Neural progenitor cell (in vitro differentiated cells): ENCODE results near the gene SAMD11. TPM values are rescaled to one million over a fixed set of nuclear protein-coding genes. Genes with fewer than 3 reads are reported as not detected.

Source experiments
- DNase-seq: peaks from one replicate; pipeline ENCODE4 v3.0.0-alpha.2; 2016; ENCODE audit warnings: low spot score
- H2AFZ ChIP-seq: fragments of 200-600 bp; sonication (generic); replicated peaks from 2 replicates; pipeline ENCODE4 v1.6.1; 2016; ENCODE audit warnings: antibody characterized with exemption
- H3F3A ChIP-seq: fragments of 200-600 bp; sonication (generic); 2 replicates; pipeline ENCODE4 v1.6.1; 2016; ENCODE audit warnings: antibody characterized with exemption, low read depth
- H3K27ac ChIP-seq: fragments of 200-600 bp; sonication (generic); 2 replicates; pipeline ENCODE4 v1.5.1; 2016; ENCODE audit warnings: mild to moderate bottlenecking
- H3K27me3 ChIP-seq: fragments of 200-600 bp; sonication (generic); 2 replicates; pipeline ENCODE4 v1.6.1; 2016; ENCODE audit warnings: mild to moderate bottlenecking, moderate library complexity
- H3K36me3 ChIP-seq: fragments of 200-600 bp; sonication (generic); 2 replicates; pipeline ENCODE4 v1.5.1; 2016
- H3K4me1 ChIP-seq: fragments of 200-600 bp; sonication (generic); 2 replicates; pipeline ENCODE4 v1.6.1; 2016; ENCODE audit warnings: mixed run types
- H3K4me2 ChIP-seq: fragments of 200-600 bp; sonication (generic); 2 replicates; pipeline ENCODE4 v1.6.1; 2016
- H3K4me3 ChIP-seq: fragments of 200-600 bp; sonication (generic); 2 replicates; pipeline ENCODE4 v1.5.1; 2016
- H3K79me2 ChIP-seq: fragments of 200-600 bp; sonication (generic); 2 replicates; pipeline ENCODE4 v1.6.1; 2016; ENCODE audit warnings: low read depth
- H3K9ac ChIP-seq: fragments of 200-600 bp; sonication (generic); 2 replicates; pipeline ENCODE4 v1.6.1; 2016
- H3K9me3 ChIP-seq: fragments of 200-600 bp; sonication (generic); 2 replicates; pipeline ENCODE4 v1.5.1; 2016; ENCODE audit warnings: low read depth
- H4K20me1 ChIP-seq: fragments of 200-600 bp; sonication (generic); 2 replicates; pipeline ENCODE4 v1.6.1; 2016; ENCODE audit warnings: low read depth
- H3K27ac Mint-ChIP-seq: 3 replicates; pipeline ENCODE4 v1.8.0; 2021; ENCODE audit warnings: mixed read lengths
- H3K27me3 Mint-ChIP-seq: 2 replicates; pipeline ENCODE4 v1.8.0; 2022; ENCODE audit warnings: low read depth, mild to moderate bottlenecking, inconsistent platforms, moderate library complexity, mixed read lengths; ENCODE audit not compliant: insufficient read depth
- H3K36me3 Mint-ChIP-seq: 3 replicates; pipeline ENCODE4 v1.8.0; 2021; ENCODE audit warnings: mixed read lengths
- H3K4me1 Mint-ChIP-seq: 3 replicates; pipeline ENCODE4 v1.8.0; 2021; ENCODE audit warnings: mixed read lengths
- H3K4me3 Mint-ChIP-seq: 3 replicates; pipeline ENCODE4 v1.8.0; 2021; ENCODE audit warnings: mild to moderate bottlenecking, moderate library complexity, mixed read lengths
- H3K9me3 Mint-ChIP-seq: 3 replicates; pipeline ENCODE4 v1.8.0; 2020; ENCODE audit warnings: mixed read lengths
- CTCF ChIP-seq: fragments of 200-600 bp; sonication (generic); IDR thresholded peaks from 2 replicates; pipeline ENCODE4 v1.5.1; 2017; ENCODE audit warnings: antibody characterized with exemption, mild to moderate bottlenecking
- EZH2 ChIP-seq: fragments of 200-600 bp; sonication (generic); IDR thresholded peaks from 2 replicates; pipeline ENCODE4 v1.6.1; 2017; ENCODE audit warnings: antibody characterized with exemption, mild to moderate bottlenecking, moderate library complexity
- EZH2phosphoT487 ChIP-seq: fragments of 200-600 bp; sonication (generic); IDR thresholded peaks from 2 replicates; pipeline ENCODE4 v1.6.1; 2017; ENCODE audit warnings: antibody characterized with exemption
- total RNA-seq: library from RNA; depleted of rRNA; stranded (reverse); fragments of >200 nt; gene quantifications from 2 replicates; pipeline ENCODE4 v1.2.3, GENCODE V29; 2015; ENCODE audit warnings: low replicate concordance

SAMD11 gene
- total RNA-seq, 1 donor from 2014 or later = not detected

DNA sequence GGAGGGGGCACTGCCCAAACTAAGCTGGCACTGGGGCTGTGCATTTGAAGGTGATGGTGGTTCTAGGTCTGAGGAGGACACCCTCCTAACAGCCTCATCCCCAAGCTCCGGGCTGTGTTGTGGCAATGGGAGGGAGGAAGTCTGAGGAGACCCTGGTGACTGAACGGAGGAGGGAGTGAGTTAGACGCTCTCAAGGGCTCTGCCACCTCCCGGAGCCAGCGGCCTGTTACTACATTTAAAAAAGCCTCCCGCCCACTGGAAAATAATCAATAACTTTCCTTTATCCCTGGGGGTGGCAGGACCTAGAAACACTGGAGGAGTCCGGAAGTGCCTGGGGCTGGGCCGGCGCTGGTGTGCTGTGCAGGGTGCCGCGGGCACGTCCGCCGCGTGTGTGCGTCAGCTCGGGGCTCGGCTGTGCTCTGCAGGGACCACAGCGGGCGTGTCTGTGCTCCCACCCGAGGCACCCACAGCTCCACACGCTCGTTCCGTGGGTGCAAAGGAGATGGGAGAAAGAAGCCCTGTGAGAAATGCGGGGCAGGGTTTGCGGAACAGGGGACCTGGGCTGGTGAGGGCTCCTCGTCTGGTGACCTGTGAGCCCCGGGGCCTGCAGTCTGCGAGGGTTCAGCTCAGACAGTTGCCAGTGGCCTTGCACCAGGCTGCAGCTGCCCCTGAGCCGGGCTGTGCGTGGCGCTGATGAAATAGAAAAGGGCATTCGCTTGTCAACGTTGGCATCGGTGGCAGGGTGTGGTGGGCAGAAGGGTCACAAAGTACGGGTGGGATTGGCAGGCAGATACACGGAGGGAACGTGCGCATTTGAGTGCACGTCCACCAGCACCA lies 5.3 kb downstream of the SAMD11 start:
- peak overlapping the region; percentile 46 for H3K4me3 Mint-ChIP-seq
- H3K4me3 ChIP-seq = no peak overlapping the region
- no peak overlapping the region for H3K4me2 ChIP-seq
- H3K27me3 Mint-ChIP-seq = peaks cover 51% of the 10 kb centered on the region
- no peak overlapping the region for H3K9ac ChIP-seq
- peaks cover 18% of the 10 kb centered on the region for H3K4me1 Mint-ChIP-seq
- no peak overlapping the region for H3K27ac ChIP-seq
- no peak overlapping the region for H3K27ac Mint-ChIP-seq
- no peak for DNase-seq
- H3F3A ChIP-seq = peaks cover 5% of the 10 kb centered on the region
- H3K36me3 ChIP-seq = no peaks in the 10 kb centered on the region
- H2AFZ ChIP-seq = no peak overlapping the region
- H3K36me3 Mint-ChIP-seq = no peaks in the 10 kb centered on the region
- H3K27me3 ChIP-seq = peaks cover 99% of the 10 kb centered on the region
- H4K20me1 ChIP-seq = peaks cover 55% of the 10 kb centered on the region
- no peak for TF ChIP-seq CTCF
- no peak for TF ChIP-seq EZH2
- no peak for TF ChIP-seq EZH2phosphoT487
- H3K79me2 ChIP-seq = no peaks in the 10 kb centered on the region
- no peaks in the 10 kb centered on the region for H3K9me3 Mint-ChIP-seq
- peaks cover 4% of the 10 kb centered on the region for H3K4me1 ChIP-seq
- H3K9me3 ChIP-seq = no peaks in the 10 kb centered on the region

DNA sequence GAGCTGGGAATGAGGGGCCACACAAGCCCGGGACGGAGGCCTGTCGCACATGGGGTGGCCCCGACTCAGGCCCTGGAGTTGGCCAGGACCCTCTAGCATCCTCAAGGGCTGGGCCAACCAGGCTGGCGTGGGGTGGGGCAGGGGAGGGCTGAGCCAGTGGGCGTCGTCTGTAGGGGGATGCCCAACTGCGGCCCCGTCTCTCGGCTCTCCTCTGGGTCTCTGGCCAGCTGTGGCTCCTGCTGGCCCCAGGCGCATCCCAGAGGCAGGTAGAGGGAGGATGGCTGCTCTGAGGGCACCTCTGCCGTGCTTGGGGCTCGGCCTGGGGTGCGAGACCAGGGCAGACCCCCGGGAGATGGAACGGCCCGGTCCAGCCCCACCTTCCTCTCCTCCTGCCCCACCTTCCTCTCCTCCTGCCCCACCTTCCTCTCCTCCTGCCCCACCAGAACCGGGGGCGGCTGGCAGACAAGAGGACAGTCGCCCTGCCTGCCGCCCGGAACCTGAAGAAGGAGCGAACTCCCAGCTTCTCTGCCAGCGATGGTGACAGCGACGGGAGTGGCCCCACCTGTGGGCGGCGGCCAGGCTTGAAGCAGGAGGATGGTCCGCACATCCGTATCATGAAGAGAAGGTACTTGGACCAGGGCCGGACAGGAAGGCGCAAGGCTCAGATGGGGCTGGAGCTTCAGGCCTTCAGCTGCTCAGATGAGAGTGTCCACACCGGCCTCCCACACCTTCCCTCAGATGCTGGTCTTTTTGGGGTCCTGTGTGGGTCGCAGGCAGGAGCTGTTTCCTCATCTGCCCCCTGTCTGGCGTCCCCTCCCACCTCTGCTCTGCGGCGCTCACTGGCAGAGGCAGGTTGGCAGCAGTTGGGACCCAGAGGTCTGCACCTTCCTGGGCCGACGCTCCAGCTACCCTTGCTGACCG lies 6.2 kb downstream of the SAMD11 start:
- no peak overlapping the region for H3K4me3 ChIP-seq
- H3K36me3 ChIP-seq = no peaks in the 10 kb centered on the region
- peaks cover 52% of the 10 kb centered on the region for H4K20me1 ChIP-seq
- no peak overlapping the region for H3K4me3 Mint-ChIP-seq
- H3K9me3 ChIP-seq = no peaks in the 10 kb centered on the region
- H3K27me3 ChIP-seq = peaks cover 93% of the 10 kb centered on the region
- H3K36me3 Mint-ChIP-seq = no peaks in the 10 kb centered on the region
- peaks cover 5% of the 10 kb centered on the region for H3K4me1 ChIP-seq
- no peaks in the 10 kb centered on the region for H3K79me2 ChIP-seq
- peaks cover 53% of the 10 kb centered on the region for H3K27me3 Mint-ChIP-seq
- TF ChIP-seq CTCF (no peak), EZH2 (no peak), EZH2phosphoT487 (no peak)
- H3F3A ChIP-seq = no peaks in the 10 kb centered on the region
- no peak overlapping the region for H3K4me2 ChIP-seq
- no peak overlapping the region for H2AFZ ChIP-seq
- DNase-seq = no peak
- H3K9ac ChIP-seq = no peak overlapping the region
- H3K27ac Mint-ChIP-seq = no peak overlapping the region
- no peak overlapping the region for H3K27ac ChIP-seq
- H3K9me3 Mint-ChIP-seq = no peaks in the 10 kb centered on the region
- peaks cover 21% of the 10 kb centered on the region for H3K4me1 Mint-ChIP-seq

GRCh38 chr1:930633-931138 lies 7.0 kb downstream of the SAMD11 start:
- Mint-ChIP-seq H3K4me1 (peaks cover 25% of the 10 kb centered on the region), H3K4me3 (no peak overlapping the region), H3K27me3 (peaks cover 56% of the 10 kb centered on the region), H3K36me3 (no peaks in the 10 kb centered on the region), H3K9me3 (no peaks in the 10 kb centered on the region), H3K27ac (no peak overlapping the region)
- no peak overlapping the region for H3K4me3 ChIP-seq
- no peak overlapping the region for H3K27ac ChIP-seq
- H3F3A ChIP-seq = peaks cover 6% of the 10 kb centered on the region
- H3K79me2 ChIP-seq = no peaks in the 10 kb centered on the region
- peaks cover 93% of the 10 kb centered on the region for H3K27me3 ChIP-seq
- no peak overlapping the region for H3K9ac ChIP-seq
- no peaks in the 10 kb centered on the region for H3K36me3 ChIP-seq
- no peak overlapping the region for H3K4me2 ChIP-seq
- H4K20me1 ChIP-seq = peaks cover 55% of the 10 kb centered on the region
- H2AFZ ChIP-seq = no peak overlapping the region
- no peak for DNase-seq
- peaks cover 10% of the 10 kb centered on the region for H3K4me1 ChIP-seq
- H3K9me3 ChIP-seq = no peaks in the 10 kb centered on the region
- TF ChIP-seq EZH2 (no peak), EZH2phosphoT487 (no peak), CTCF (no peak)
